HG02623 (cell line): ENCODE measurements around the gene VWA5B2.

Experiments used
- ATAC-seq: cut with Tn5 transposase; IDR thresholded peaks from one replicate; pipeline ENCODE4 v1.9.1; 2021; ENCODE audit warnings: moderate library complexity; ENCODE audit not compliant: unreplicated experiment

VWA5B2 gene

GRCh38 chr3:184272269-184272668 lies 42.9 kb downstream of the VWA5B2 start:
- no peak for ATAC-seq

DNA sequence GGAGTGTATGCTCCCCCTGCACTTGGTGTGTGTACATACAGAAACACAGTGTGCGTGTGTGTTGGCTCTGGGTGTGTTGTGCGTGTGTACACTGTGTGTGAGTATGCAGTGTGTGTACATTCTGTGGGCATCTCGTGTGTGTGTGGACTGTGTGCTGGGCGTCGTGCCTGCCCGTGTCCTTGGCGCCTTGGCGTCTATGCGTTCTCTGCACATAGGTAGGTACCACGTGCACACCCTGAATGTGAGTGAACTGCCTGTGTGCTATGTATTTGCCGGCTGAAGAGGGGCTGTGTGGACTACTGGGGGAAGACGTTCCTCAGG lies 46.0 kb downstream of the VWA5B2 start:
- ATAC-seq: no peak

- no peak for ATAC-seq
Measured at GRCh38 chr3:184275961-184276910, 46.9 kb downstream of the VWA5B2 start, which contains the start of gene ECE2. Gene ECE2, plus strand, starts transcription at chr3:184276022. Its CDS starts 132 bp downstream, at chr3:184276154.

- ATAC-seq: no peak
Measured at GRCh38 chr3:184277366-184277765, 48.0 kb downstream of the VWA5B2 start.

GRCh38 chr3:184282941-184283340 lies 53.6 kb downstream of the VWA5B2 start:
- ATAC-seq: no peak

- no peak for ATAC-seq
Measured at GRCh38 chr3:184283681-184284080, 54.3 kb downstream of the VWA5B2 start.

DNA sequence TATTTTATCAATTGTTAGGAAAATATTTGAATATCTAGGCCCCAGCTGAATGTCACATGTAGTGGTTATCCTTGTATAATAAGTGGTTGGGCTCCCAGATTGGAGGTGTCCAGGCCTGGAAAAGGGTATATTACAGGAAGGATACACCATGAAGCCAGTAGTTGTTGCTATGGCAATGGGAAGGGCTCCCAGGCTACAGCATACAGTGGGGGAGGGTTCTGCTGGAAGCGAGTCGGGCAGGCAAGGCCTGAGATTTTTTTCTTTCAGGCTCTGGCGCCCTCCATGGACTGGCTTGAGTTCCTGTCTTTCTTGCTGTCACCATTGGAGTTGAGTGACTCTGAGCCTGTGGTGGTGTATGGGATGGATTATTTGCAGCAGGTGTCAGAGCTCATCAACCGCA lies 55.3 kb downstream of the VWA5B2 start:
- ATAC-seq: no peak

DNA sequence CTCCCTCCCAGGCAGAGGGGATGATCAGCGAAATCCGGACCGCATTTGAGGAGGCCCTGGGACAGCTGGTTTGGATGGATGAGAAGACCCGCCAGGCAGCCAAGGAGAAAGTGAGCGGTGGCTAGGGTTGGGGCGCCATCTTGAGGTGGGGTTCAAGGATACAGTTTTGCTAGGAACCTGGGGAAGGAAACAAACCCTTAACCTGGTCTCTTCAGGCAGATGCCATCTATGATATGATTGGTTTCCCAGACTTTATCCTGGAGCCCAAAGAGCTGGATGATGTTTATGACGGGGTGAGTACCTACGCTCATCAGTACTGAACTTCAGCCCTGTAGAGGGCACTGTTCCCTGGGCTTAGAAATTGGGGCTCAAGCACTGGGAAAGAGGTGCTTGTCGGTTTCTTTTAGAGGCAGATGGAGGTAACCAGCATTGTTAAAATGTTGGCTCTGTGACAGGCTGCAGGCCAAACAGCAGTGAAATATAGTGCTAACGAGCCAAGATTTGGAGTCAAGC lies 60.1 kb downstream of the VWA5B2 start:
- ATAC-seq: no peak

GRCh38 chr3:184290331-184290730 lies 60.9 kb downstream of the VWA5B2 start:
- no peak for ATAC-seq

DNA sequence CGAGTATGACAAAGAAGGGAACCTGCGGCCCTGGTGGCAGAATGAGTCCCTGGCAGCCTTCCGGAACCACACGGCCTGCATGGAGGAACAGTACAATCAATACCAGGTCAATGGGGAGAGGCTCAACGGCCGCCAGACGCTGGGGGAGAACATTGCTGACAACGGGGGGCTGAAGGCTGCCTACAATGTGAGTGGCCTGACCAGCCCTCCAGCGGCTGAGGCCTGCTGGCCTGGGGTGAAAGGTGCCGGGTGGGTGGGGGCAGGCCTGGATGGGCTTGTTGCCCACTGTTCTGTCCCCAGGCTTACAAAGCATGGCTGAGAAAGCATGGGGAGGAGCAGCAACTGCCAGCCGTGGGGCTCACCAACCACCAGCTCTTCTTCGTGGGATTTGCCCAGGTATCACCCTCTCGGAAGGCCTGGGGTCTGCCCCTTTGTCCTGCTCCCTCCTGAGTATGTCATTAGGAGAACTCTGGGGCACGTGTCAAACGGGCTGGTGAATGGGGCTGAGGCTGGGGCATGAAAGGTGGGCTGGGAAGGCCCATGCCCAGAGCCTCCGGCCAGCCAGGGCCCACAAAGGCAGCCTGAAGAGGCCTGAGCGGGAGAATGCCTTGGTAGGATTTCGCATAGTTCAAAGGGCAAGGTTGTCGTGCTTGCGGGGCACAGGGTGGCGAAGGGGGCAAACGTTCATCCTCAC lies 61.8 kb downstream of the VWA5B2 start:
- no peak for ATAC-seq
